ENCODE measurements around the gene SUCNR1. TPM values are rescaled to one million over a fixed set of nuclear protein-coding genes. Genes with fewer than 3 reads are reported as not detected.
A peak's percentile ranks its signal among the peaks of the same experiment; 100 is the strongest.
"Not testable (repeated sequence)": the region's sequence is repeated elsewhere in the genome, so short reads cannot be mapped to it uniquely, and the experiment has no call there.

Gene SUCNR1
- total and polyA plus RNA-seq, 7 donors: 0.16 to 2.8 (median 0.36) TPM; not detected in 2

- no peaks in the 10 kb centered on the region for H3K9me3 ChIP-seq
- intact Hi-C loops (cut with DNase I): loop anchor here (10.0 kb wide), 1 partner anchor 599 kb away; no protein-coding TSS in a partner anchor
- DNase-seq: no peak
- peak overlapping the region in 1 of 4 donors; percentile 27 for H3K27ac ChIP-seq
- H3K27me3 ChIP-seq: no peaks in the 10 kb centered on the region
- no peak for TF ChIP-seq POLR2A (IDR thresholded peaks at IDR 0.05)
- no peak for TF ChIP-seq EP300 (IDR thresholded peaks at IDR 0.05)
- TF ChIP-seq CTCF (IDR thresholded peaks at IDR 0.05): no peak
- TF ChIP-seq POLR2AphosphoS5 (IDR thresholded peaks at IDR 0.05): no peak
- no peaks in the 10 kb centered on the region for H3K36me3 ChIP-seq
- 74 to 77% methylated on average over 2 of the region's 2 CpGs for WGBS, 2 donors
- no peak overlapping the region for H3K4me3 ChIP-seq
- H3K4me1 ChIP-seq: peaks cover 0 to 39% (median 14%) of the 10 kb centered on the region in 4 donors
These were observed 52.4 kb downstream of the SUCNR1 start for GRCh38 chr3:151925876-151926275.

- intact Hi-C loops (cut with DNase I): loop anchor here (10.0 kb wide), 1 partner anchor 598 kb away; no protein-coding TSS in a partner anchor
- Histone ChIP-seq H3K4me1 (peaks cover 0 to 39% (median 14%) of the 10 kb centered on the region in 4 donors), H3K27me3 (no peaks in the 10 kb centered on the region), H3K4me3 (no peak overlapping the region), H3K27ac (peak overlapping the region in 2 of 4 donors; percentile 1 to 27), H3K36me3 (no peaks in the 10 kb centered on the region), H3K9me3 (no peaks in the 10 kb centered on the region)
- WGBS, 2 donors: 90 to 92% methylated on average over 5 of the region's 5 CpGs
- DNase-seq: no peak
- TF ChIP-seq CTCF (IDR thresholded peaks at IDR 0.05) (no peak), POLR2A (IDR thresholded peaks at IDR 0.05) (no peak), POLR2AphosphoS5 (IDR thresholded peaks at IDR 0.05) (no peak), EP300 (IDR thresholded peaks at IDR 0.05) (no peak)
These were observed 53.5 kb downstream of the SUCNR1 start for GRCh38 chr3:151926956-151927355.

- peaks cover 0 to 39% (median 14%) of the 10 kb centered on the region in 4 donors for H3K4me1 ChIP-seq
- 96 to 97% methylated on average over 49 of the region's 49 CpGs for WGBS, 2 donors
- not testable (repeated sequence) for H3K4me3 ChIP-seq, H3K36me3 ChIP-seq, H3K9me3 ChIP-seq, H3K27me3 ChIP-seq, DNase-seq, H3K27ac ChIP-seq
- intact Hi-C loops (cut with DNase I): loop anchor here (10.0 kb wide), 1 partner anchor 597 kb away; no protein-coding TSS in a partner anchor
These were observed 54.6 kb downstream of the SUCNR1 start for GRCh38 chr3:151927915-151928525.

GRCh38 chr3:151931171-151931570 lies 57.7 kb downstream of the SUCNR1 start:
- H3K9me3 ChIP-seq: no peaks in the 10 kb centered on the region
- no peak for TF ChIP-seq CTCF (IDR thresholded peaks at IDR 0.05)
- no peak for TF ChIP-seq POLR2A (IDR thresholded peaks at IDR 0.05)
- 93 to 94% methylated on average over 1 of the region's 1 CpG for WGBS, 2 donors
- no peaks in the 10 kb centered on the region for H3K36me3 ChIP-seq
- no peak overlapping the region for H3K4me3 ChIP-seq
- no peak overlapping the region for H3K27ac ChIP-seq
- intact Hi-C loops (cut with DNase I): no loop called here
- no peak for DNase-seq
- peaks cover 0 to 15% (median 2%) of the 10 kb centered on the region in 4 donors for H3K4me1 ChIP-seq
- no peaks in the 10 kb centered on the region for H3K27me3 ChIP-seq

GRCh38 chr3:151933234-151933853 lies 59.9 kb downstream of the SUCNR1 start:
- TF ChIP-seq EP300 (IDR thresholded peaks at IDR 0.05): no peak
- no peak for TF ChIP-seq POLR2A (IDR thresholded peaks at IDR 0.05)
- no peak for TF ChIP-seq CTCF (IDR thresholded peaks at IDR 0.05)
- no peak for TF ChIP-seq POLR2AphosphoS5 (IDR thresholded peaks at IDR 0.05)
- no peaks in the 10 kb centered on the region for H3K9me3 ChIP-seq
- no peak for DNase-seq
- H3K27ac ChIP-seq: no peak overlapping the region
- no peaks in the 10 kb centered on the region for H3K36me3 ChIP-seq
- 65 to 93% methylated on average over 2 of the region's 2 CpGs for WGBS, 2 donors
- intact Hi-C loops (cut with DNase I): no loop called here
- H3K4me3 ChIP-seq: no peak overlapping the region
- H3K4me1 ChIP-seq: no peaks in the 10 kb centered on the region
- no peaks in the 10 kb centered on the region for H3K27me3 ChIP-seq

Other genes with a start within 250 kb of the SUCNR1 start
- not detected for gene AADACL2, start 139.7 kb upstream of the SUCNR1 start, total RNA-seq
- under 1 TPM in 1 of 3 donors, not detected in 2; 0.03 TPM for gene AADACL2, start 139.7 kb upstream of the SUCNR1 start, polyA plus RNA-seq
- not detected for gene AADAC, start 59.5 kb upstream of the SUCNR1 start, total RNA-seq
- gene AADAC, start 59.5 kb upstream of the SUCNR1 start, polyA plus RNA-seq: not detected